ENCODE measurements around the gene TXNDC11.

The TXNDC11 gene

DNA sequence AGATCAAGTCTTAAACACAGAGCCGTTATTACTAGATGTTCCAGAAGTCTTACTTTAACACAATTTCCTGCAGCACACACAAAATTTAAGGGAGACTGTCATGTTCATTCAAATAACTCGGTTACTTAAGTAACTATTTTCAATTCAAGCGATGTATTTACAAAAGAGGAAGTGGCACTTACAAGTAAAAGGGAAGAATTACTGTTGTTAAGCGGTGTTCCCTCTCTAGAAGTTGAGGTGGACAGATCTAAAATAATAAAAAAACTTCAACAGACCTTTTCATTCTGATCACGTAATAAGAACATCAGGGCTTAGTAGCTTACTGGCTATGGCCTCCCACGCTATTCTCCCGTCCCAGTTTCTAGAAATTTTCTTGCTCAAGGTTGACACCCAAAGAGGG lies 26.2 kb upstream of the TXNDC11 start:
- H3K4me3 ChIP-seq (ENCODE audit: low read depth, low read length) = no peak overlapping the region
- H3K27ac ChIP-seq = no peak overlapping the region
- TF ChIP-seq CTCF (IDR thresholded peaks at IDR 0.05; ENCODE audit: low read depth, low read length) = no peak
- peaks cover 96% of the 10 kb centered on the region for H3K36me3 ChIP-seq
- DNase-seq = no peak
- no peaks in the 10 kb centered on the region for H3K27me3 ChIP-seq (ENCODE audit: insufficient read depth, low read depth, severe bottlenecking)
- no peaks in the 10 kb centered on the region for H3K9me3 ChIP-seq (ENCODE audit: severe bottlenecking)

DNA sequence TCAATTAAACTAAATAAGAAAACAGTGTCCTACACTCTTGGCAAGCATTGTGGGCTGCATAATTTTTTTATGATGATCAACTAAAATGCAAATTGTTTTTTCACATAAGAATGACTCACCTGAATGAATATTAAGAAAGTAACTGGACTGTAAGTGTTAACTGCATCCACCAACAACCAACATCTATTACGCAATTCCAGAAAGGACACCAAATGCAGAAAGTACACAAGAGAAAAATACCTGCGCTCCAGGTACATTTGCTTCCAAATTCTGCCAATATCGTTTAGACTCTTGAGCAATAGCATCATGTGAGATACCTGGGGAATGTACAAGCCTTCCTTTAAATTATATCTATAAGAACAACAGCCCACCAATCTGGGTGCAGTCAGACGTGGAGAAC lies 19.8 kb upstream of the TXNDC11 start:
- Histone ChIP-seq H3K36me3 (peaks cover 85% of the 10 kb centered on the region), H3K27me3 (ENCODE audit: insufficient read depth, low read depth, severe bottlenecking) (no peaks in the 10 kb centered on the region), H3K9me3 (ENCODE audit: severe bottlenecking) (no peaks in the 10 kb centered on the region), H3K4me3 (ENCODE audit: low read depth, low read length) (no peak overlapping the region), H3K27ac (no peak overlapping the region)
- DNase-seq = no peak
- TF ChIP-seq CTCF (IDR thresholded peaks at IDR 0.05; ENCODE audit: low read depth, low read length) = no peak

DNA sequence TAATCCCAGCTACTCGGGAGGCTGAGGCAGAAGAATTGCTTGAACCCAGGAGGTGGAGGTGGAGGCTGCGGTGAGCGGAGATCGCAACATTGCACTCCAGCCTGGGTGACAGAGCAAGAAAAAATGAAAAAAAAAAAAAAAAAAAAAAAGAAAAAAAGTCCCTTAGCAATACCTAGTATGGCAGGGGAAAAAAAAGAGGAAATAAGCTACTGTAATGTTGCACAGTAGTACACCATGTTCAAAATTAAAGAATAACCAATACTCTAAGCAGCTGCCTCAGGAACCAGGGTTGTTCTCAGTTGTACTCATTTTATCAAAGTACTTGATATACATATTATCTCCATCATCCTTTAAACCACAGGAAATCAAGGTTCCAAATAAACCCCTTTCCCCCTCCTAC lies 17.3 kb upstream of the TXNDC11 start:
- Histone ChIP-seq H3K36me3 (peaks cover 80% of the 10 kb centered on the region), H3K9me3 (ENCODE audit: severe bottlenecking) (no peaks in the 10 kb centered on the region), H3K27me3 (ENCODE audit: insufficient read depth, low read depth, severe bottlenecking) (no peaks in the 10 kb centered on the region), H3K27ac (no peak overlapping the region), H3K4me3 (ENCODE audit: low read depth, low read length) (no peak overlapping the region)
- no peak for TF ChIP-seq CTCF (IDR thresholded peaks at IDR 0.05; ENCODE audit: low read depth, low read length)
- DNase-seq = no peak

DNA sequence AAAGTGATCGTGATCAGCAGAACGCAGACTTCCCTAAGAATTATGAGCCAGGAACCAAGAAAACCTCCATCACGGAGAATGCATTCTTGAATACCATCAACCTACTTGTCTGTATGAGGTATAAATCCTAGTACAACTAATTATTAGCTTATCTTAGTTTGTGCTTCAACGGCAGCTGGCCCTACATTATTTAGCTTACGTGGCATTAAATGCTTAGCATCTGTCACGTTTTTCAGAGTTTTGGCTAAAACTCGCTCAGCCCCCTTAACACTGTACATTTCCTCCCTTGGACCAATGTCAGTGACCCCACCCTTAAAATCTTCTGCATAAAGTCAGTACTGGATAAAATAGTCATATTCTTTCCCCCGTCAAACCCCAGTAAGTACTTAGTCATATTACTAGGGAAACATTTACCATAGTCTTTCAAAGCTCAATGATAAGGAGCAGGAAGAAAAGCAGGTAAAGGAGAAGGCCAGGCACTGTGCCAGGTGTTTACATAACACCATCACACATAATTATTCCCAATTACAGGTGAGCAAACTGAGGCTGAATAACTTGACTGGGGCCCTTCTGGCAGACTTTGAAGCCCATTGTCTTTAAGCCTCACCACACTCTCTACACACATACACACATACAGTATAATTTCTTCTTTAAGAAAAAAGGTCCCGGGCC lies 16.6 kb upstream of the TXNDC11 start:
- no peak for DNase-seq
- Histone ChIP-seq H3K27ac (peak overlapping the region; percentile 17; the same call in 1 of the 2 replicates), H3K27me3 (ENCODE audit: insufficient read depth, low read depth, severe bottlenecking) (no peaks in the 10 kb centered on the region), H3K4me3 (ENCODE audit: low read depth, low read length) (no peak overlapping the region), H3K36me3 (peaks cover 79% of the 10 kb centered on the region), H3K9me3 (ENCODE audit: severe bottlenecking) (no peaks in the 10 kb centered on the region)
- TF ChIP-seq CTCF (IDR thresholded peaks at IDR 0.05; ENCODE audit: low read depth, low read length) = no peak

DNA sequence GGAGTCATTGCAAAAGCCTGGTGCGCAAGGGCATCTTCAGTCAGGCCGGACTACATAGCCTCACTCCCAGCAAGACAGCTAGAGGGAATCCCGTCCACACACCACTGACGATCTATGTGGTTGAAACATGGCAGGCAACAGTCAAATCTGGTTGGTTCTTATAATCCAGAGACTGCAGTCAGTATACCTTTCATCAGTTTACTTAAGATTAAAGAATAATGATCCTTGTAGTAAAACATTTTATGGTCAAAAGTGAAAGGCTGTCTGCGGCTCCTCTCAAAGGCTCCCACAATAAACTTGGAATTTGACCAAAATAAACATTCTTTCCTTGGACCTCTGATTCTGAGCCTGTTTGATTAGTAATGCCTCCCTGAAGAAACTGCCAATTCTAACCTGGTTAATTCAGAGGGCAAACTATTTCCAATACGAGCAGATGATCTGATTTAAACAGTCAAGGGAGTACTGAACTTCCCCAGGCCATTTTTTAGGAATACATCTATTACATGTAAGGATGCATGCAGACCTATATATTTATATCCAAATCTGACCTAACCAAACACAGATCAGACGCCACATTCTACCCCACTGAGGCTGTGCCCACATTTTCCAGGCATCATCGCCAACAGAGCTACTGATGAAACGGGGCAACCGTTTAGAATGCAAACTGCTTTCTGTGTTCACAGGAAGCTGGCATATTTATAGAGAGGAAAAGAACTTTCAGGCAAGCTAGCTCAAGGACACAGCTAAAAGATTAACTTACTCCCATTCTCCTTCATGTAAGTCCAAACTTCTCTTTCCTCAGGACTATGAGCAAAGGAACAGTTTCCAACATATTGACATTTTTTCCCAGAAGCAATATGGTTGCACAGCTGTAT lies 15.3 kb upstream of the TXNDC11 start:
- no peak overlapping the region for H3K27ac ChIP-seq
- no peaks in the 10 kb centered on the region for H3K9me3 ChIP-seq (ENCODE audit: severe bottlenecking)
- DNase-seq = no peak
- TF ChIP-seq CTCF (IDR thresholded peaks at IDR 0.05; ENCODE audit: low read depth, low read length) = no peak
- no peaks in the 10 kb centered on the region for H3K27me3 ChIP-seq (ENCODE audit: insufficient read depth, low read depth, severe bottlenecking)
- no peak overlapping the region for H3K4me3 ChIP-seq (ENCODE audit: low read depth, low read length)
- peaks cover 81% of the 10 kb centered on the region for H3K36me3 ChIP-seq

Measured in WERI-Rb-1 (cell line).